CD4-positive, alpha-beta memory T cell (primary cell): ENCODE data around the gene PLAC9. TPM values are rescaled to one million over a fixed set of nuclear protein-coding genes. Genes with fewer than 3 reads are reported as not detected.

Experiments used
- CTCF ChIA-PET: fragments of 350-600 bp; sonication (Branson Sonifier 250); formaldehyde crosslinking; loops from one replicate; lab custom pipeline; 2021; ENCODE audit warnings: inconsistent platforms; ENCODE audit not compliant: partially characterized antibody; lab: Charles Lee
- POLR2A ChIA-PET: fragments of 350-600 bp; sonication (Branson Sonifier 250); formaldehyde crosslinking; loops from one replicate; lab custom pipeline; 2021; ENCODE audit not compliant: partially characterized antibody; lab: Charles Lee
- DNase-seq, 5 donors: peaks; one replicate each; pipeline versions ENCODE4 v3.0.0 to v3.0.0-alpha.2; 2020 to 2022; ENCODE audit warnings: mixed read lengths in 1 of 5
- H3K27ac ChIP-seq: one replicate; pipeline ENCODE4 v1.7.0; 2013; ENCODE audit warnings: low read depth, low read length
- H3K27me3 ChIP-seq: 2 replicates; pipeline ENCODE4 v1.7.0; 2013; ENCODE audit warnings: mild to moderate bottlenecking, low read length, moderate library complexity; ENCODE audit not compliant: insufficient read depth
- H3K36me3 ChIP-seq: 2 replicates; pipeline ENCODE4 v1.7.0; 2013; ENCODE audit warnings: mild to moderate bottlenecking, low read length, moderate library complexity; ENCODE audit not compliant: insufficient read depth
- H3K4me1 ChIP-seq: 2 replicates; pipeline ENCODE4 v1.7.0; 2013; ENCODE audit warnings: mild to moderate bottlenecking, low read length, moderate library complexity; ENCODE audit not compliant: insufficient read depth
- H3K4me3 ChIP-seq, 2 donors: one replicate each; pipeline ENCODE4 v1.7.0; 2013; ENCODE audit warnings: low read length in 2 of 2, mild to moderate bottlenecking in 1 of 2
- H3K9me3 ChIP-seq, 2 donors: one replicate each; pipeline ENCODE4 v1.7.0; 2013; ENCODE audit warnings: low read length in 2 of 2, control low read depth in 1 of 2; ENCODE audit not compliant: control insufficient read depth in 1 of 2
- H3K27ac Mint-ChIP-seq, 7 donors: one replicate each; pipeline ENCODE4 v1.8.0; 2020 to 2021; ENCODE audit warnings: mixed read lengths in 7 of 7, mild to moderate bottlenecking in 6 of 7, inconsistent platforms in 3 of 7, moderate library complexity in 3 of 7
- H3K27me3 Mint-ChIP-seq, 2 donors: one replicate each; pipeline ENCODE4 v1.8.0; 2020 to 2021; ENCODE audit warnings: mixed read lengths in 2 of 2
- H3K36me3 Mint-ChIP-seq, 2 donors: one replicate each; pipeline ENCODE4 v1.8.0; 2020 to 2021; ENCODE audit warnings: mixed read lengths in 2 of 2, inconsistent platforms in 1 of 2, mild to moderate bottlenecking in 1 of 2
- H3K4me1 Mint-ChIP-seq, 4 donors: one replicate each; pipeline ENCODE4 v1.8.0; 2020 to 2021; ENCODE audit warnings: mixed read lengths in 4 of 4, mild to moderate bottlenecking in 1 of 4
- H3K4me3 Mint-ChIP-seq, 8 donors: one replicate each; pipeline ENCODE4 v1.8.0; 2020 to 2021; ENCODE audit warnings: mixed read lengths in 8 of 8, mild to moderate bottlenecking in 7 of 8, moderate library complexity in 6 of 8, inconsistent platforms in 3 of 8
- H3K9me3 Mint-ChIP-seq, 8 donors: one replicate each; pipeline ENCODE4 v1.8.0; 2020 to 2021; ENCODE audit warnings: mixed read lengths in 8 of 8, mild to moderate bottlenecking in 5 of 8, inconsistent platforms in 3 of 8, moderate library complexity in 1 of 8
- intact Hi-C: fragments of 100-400 bp; cut with micrococcal nuclease; formaldehyde crosslinking; loops from one replicate; pipeline ENCODE4 v1.15.1; 2023
- polyA plus RNA-seq, 2 donors: library from polyadenylated mRNA; unstranded; fragments of 300-500 nt; fragmentation: Illumina TruSeq; gene quantifications; one replicate each; pipeline ENCODE4 v1.2.3, GENCODE V29; 2021
- total RNA-seq, 2 experiments: library from RNA; stranded (reverse); gene quantifications; one replicate each; pipeline ENCODE4 v1.2.3, GENCODE V29; 2021

PLAC9 gene
- total and polyA plus RNA-seq, 4 experiments from 2014 or later = 0.81 TPM; not detected in 3

DNA sequence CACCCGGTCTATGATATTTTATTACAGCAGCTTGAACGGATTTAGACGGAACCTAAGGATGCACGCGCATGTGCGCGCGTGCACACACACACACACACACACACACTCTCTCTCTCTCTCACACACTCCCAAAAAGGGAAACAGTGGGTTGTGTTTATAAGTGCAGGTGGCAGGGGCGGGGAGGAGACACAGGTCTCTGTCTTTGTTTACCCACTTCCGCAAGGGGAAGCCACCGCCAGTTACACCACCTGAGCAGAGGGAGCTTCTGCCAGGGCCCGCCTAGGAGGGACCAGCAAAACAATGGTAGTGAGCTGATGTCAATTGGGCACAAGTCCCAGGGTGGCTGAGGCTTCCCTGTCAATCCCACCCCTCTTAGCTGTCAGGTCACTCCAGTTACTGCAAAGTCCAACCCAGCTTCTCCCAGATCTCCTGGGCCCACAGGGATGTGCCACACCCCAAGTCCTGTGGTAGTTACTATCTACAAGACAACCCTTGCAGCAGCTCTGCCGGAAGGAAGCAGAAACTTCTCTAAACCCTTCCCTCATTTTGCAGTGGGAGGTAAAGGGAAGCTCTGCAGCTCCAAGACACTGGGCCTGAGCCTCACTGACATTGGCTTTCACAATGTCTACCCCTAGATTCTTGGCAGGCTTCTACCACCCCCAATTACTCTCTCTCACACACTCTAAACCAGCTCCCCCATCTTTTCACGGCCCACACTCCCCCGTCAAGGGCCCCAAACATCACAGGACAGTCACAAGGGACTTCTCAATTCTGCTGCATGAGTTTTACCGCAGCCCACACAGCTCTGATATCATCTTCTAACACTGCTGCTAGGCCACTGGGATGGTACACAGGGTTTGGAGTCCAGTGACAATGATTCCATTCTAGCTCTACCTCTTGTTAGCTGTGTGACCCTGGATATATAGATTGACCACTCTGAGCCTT is 55.2 kb downstream of the PLAC9 start:
- no peaks in the 10 kb centered on the region for H3K9me3 ChIP-seq
- intact Hi-C loops = loop anchor here (1.0 to 5.0 kb wide), 5 partner anchors 9 to 108 kb away; partner anchors contain the start of gene ANXA11
- POLR2A ChIA-PET = interaction anchor here (0.6 to 3.2 kb wide), 18 partner anchors 9 to 1119 kb away, joined by 3 to 186 read pairs (median 5); partner anchors contain the start of genes ANXA11, TMEM254 and ZMIZ1
- no peaks in the 10 kb centered on the region for H3K27me3 Mint-ChIP-seq
- H3K36me3 Mint-ChIP-seq = peaks cover 10 to 20% of the 10 kb centered on the region in 2 donors
- peak; percentile 88 to 94 (median 93) for DNase-seq
- peaks cover 91% of the 10 kb centered on the region for H3K4me1 ChIP-seq
- peaks cover 0 to 4% (median 0%) of the 10 kb centered on the region in 8 donors for H3K9me3 Mint-ChIP-seq
- no peaks in the 10 kb centered on the region for H3K36me3 ChIP-seq
- no peaks in the 10 kb centered on the region for H3K27me3 ChIP-seq
- peak overlapping the region; percentile 78 to 92 (median 82) for H3K4me3 Mint-ChIP-seq
- peak overlapping the region; percentile 59 for H3K27ac ChIP-seq
- H3K4me3 ChIP-seq = peak overlapping the region; percentile 18 to 24
- CTCF ChIA-PET = interaction anchor here (0.7 to 3.2 kb wide), 16 partner anchors 9 to 841 kb away, joined by 3 to 92 read pairs (median 4); partner anchors contain the start of gene ANXA11
- peaks cover 56 to 90% (median 77%) of the 10 kb centered on the region in 4 donors for H3K4me1 Mint-ChIP-seq
- peak overlapping the region; percentile 88 to 97 (median 94) for H3K27ac Mint-ChIP-seq

DNA sequence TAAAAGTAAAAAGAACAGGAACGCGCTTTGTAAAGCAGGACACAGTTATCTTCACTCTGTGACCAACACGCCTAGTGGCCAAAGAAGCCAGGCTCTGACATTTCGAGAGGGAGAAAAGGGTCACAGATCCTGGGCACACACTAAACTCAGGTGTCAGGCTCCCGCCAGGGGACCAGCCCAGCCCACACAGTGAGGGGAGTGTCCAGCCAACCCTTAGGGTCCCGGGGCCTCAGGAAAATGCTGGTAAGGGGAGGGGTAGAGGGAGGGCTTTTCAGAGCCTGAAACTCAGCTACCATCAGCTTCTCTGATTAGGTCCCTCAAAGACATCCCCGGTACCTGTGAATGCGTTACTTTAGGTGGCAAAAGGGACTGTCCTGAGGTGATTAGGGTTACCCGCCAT is 56.2 kb downstream of the PLAC9 start:
- intact Hi-C loops = loop anchor here (5.0 kb wide), 1 partner anchor 34 kb away; no protein-coding TSS in a partner anchor
- Histone ChIP-seq H3K4me3 (no peak overlapping the region), H3K27me3 (no peaks in the 10 kb centered on the region), H3K4me1 (peaks cover 87% of the 10 kb centered on the region), H3K27ac (peak overlapping the region; percentile 59), H3K9me3 (no peaks in the 10 kb centered on the region), H3K36me3 (no peaks in the 10 kb centered on the region)
- Mint-ChIP-seq H3K27ac (peak overlapping the region; percentile 88 to 97 (median 93)), H3K9me3 (peaks cover 0 to 6% (median 0%) of the 10 kb centered on the region in 8 donors), H3K4me1 (peaks cover 57 to 84% (median 76%) of the 10 kb centered on the region in 4 donors), H3K36me3 (peaks cover 13 to 19% of the 10 kb centered on the region in 2 donors), H3K27me3 (no peaks in the 10 kb centered on the region), H3K4me3 (peak overlapping the region in 7 of 8 donors; percentile 29 to 92 (median 48))
- no peak for DNase-seq
- CTCF ChIA-PET = interaction anchor here (0.7 to 3.2 kb wide), 7 partner anchors 8 to 45 kb away, joined by 4 to 92 read pairs (median 10); partner anchors contain the start of gene ANXA11
- POLR2A ChIA-PET = interaction anchor here (1.6 to 3.2 kb wide), 7 partner anchors 9 to 1120 kb away, joined by 5 to 186 read pairs (median 26); partner anchors contain the start of genes ANXA11, TMEM254 and ZMIZ1

DNA sequence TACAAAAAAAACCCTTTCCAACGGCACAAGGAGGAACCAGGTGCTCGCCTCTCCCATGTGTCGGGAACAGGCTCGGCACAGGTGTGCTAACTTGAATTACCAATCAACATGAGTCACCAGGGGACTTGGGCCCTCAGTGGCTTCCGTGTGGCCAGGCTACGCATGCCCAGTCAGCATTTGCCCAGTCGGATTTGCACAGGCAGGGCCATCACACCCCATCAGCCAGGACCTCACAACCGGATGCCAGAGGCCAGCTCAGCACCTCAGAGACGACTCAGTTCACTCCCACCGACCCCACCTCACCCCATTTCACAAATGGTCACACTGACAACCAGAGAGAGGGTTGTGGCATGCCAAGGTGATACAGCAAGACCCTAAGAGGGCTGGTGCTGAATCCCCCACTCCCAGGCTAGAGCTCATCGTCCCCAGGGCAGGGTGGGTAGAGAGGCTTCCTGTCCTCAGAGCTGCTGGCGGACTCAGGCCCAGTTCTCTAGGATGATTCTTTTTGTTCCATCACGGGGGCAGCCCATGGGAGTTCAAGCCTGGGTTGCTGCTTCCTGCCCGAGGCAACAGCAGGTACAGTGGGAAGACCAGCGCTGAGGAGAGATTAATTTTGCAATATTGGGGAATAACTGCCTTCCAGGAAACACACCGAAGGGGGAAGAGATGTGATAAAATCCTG is 59.2 kb downstream of the PLAC9 start:
- ChIA-PET POLR2A (interaction anchor here (1.2 to 3.3 kb wide), 2 partner anchors 11 to 14 kb away, joined by 5 to 29 read pairs; no protein-coding TSS in a partner anchor), CTCF (interaction anchor here (0.9 to 6.1 kb wide), 2 partner anchors 12 to 31 kb away, joined by 3 to 38 read pairs; no protein-coding TSS in a partner anchor)
- peak overlapping the region in 1 of 2 donors; percentile 6 for H3K4me3 ChIP-seq
- no peaks in the 10 kb centered on the region for H3K9me3 ChIP-seq
- Mint-ChIP-seq H3K9me3 (peaks cover 0 to 6% (median 0%) of the 10 kb centered on the region in 8 donors), H3K36me3 (peaks cover 21 to 35% of the 10 kb centered on the region in 2 donors), H3K4me1 (peaks cover 58 to 84% (median 74%) of the 10 kb centered on the region in 4 donors), H3K27ac (peak overlapping the region; percentile 65 to 95 (median 91)), H3K27me3 (no peaks in the 10 kb centered on the region), H3K4me3 (peak overlapping the region in 7 of 8 donors; percentile 27 to 74 (median 51))
- no peaks in the 10 kb centered on the region for H3K36me3 ChIP-seq
- no peak for DNase-seq
- intact Hi-C loops = no loop called here
- no peaks in the 10 kb centered on the region for H3K27me3 ChIP-seq
- peak overlapping the region; percentile 36 for H3K27ac ChIP-seq
- peaks cover 83% of the 10 kb centered on the region for H3K4me1 ChIP-seq

DNA sequence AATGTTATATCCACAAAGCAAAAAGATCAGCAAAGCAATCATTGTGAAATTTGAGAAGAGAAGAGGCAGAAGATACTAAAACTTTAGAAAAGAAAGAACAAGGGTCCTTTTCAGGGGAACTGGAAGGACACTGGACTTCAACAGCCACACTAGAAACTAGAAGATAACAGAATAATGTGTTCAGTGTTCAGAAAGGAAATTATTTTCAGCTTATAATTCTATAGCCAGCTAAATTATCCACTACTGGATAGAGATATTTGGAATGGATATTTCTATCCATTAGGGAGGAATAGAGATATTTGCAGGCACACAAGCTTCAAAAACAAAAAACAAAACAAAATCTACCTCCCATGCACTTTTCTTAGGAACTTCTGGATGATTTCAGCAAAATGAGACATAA is 60.0 kb downstream of the PLAC9 start:
- Mint-ChIP-seq H3K9me3 (peaks cover 0 to 1% (median 0%) of the 10 kb centered on the region in 8 donors), H3K4me1 (peaks cover 59 to 84% (median 73%) of the 10 kb centered on the region in 4 donors), H3K27me3 (no peaks in the 10 kb centered on the region), H3K36me3 (peaks cover 21 to 32% of the 10 kb centered on the region in 2 donors), H3K4me3 (peak overlapping the region in 3 of 8 donors; percentile 37 to 74 (median 68)), H3K27ac (peak overlapping the region; percentile 65 to 95 (median 91))
- ChIA-PET CTCF (interaction anchor here (0.9 to 6.1 kb wide), 2 partner anchors 11 to 30 kb away, joined by 3 to 38 read pairs; no protein-coding TSS in a partner anchor), POLR2A (interaction anchor here (3.3 kb wide), 1 partner anchor 11 kb away, joined by 29 read pairs; no protein-coding TSS in a partner anchor)
- H3K27me3 ChIP-seq = no peaks in the 10 kb centered on the region
- H3K4me3 ChIP-seq = no peak overlapping the region
- no peaks in the 10 kb centered on the region for H3K9me3 ChIP-seq
- no peak for DNase-seq
- H3K4me1 ChIP-seq = peaks cover 84% of the 10 kb centered on the region
- no peaks in the 10 kb centered on the region for H3K36me3 ChIP-seq
- intact Hi-C loops = no loop called here
- H3K27ac ChIP-seq = no peak overlapping the region

DNA sequence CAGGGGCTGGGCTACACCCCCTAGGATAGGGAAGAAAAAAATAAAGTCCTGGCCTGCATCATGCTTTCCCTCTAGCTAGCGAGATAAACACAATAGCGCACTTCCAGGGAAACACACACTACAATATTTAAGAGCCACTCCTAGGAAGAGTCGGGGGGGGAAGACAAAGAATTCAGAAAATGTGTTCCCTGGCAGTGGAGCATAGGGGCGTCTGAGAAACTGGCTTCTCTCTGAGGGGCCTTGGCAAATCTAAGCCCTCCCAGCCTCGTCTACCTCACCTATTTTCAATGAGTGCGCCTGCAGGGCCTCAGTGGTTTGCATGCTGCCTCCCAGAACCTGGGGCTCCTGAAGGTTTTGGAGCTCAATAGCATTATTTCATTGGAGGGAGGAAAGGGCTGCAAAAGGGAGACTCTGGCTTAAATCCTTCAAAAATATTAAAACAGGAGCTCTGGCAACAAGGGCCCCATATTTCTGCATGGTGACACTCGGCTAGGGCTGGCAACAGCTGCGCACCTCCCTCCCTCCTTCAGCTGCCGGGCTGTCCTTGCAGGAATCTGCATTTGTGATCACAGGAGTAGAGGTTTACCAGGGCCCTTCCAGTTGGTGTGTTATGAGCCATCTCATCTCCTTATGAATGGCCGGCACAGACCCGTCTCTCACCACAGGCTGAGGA is 62.0 kb downstream of the PLAC9 start:
- no peaks in the 10 kb centered on the region for H3K9me3 ChIP-seq
- no peak overlapping the region for H3K27ac ChIP-seq
- H3K27me3 Mint-ChIP-seq = no peaks in the 10 kb centered on the region
- H3K9me3 Mint-ChIP-seq = peaks cover 0 to 1% (median 0%) of the 10 kb centered on the region in 8 donors
- no peak overlapping the region for H3K4me3 ChIP-seq
- peaks cover 86% of the 10 kb centered on the region for H3K4me1 ChIP-seq
- H3K27ac Mint-ChIP-seq = peak overlapping the region in 4 of 7 donors; percentile 18 to 94 (median 72)
- H3K4me3 Mint-ChIP-seq = peak overlapping the region in 2 of 8 donors; percentile 15 to 22
- ChIA-PET CTCF (interaction anchor here (0.8 to 6.1 kb wide), 4 partner anchors 9 to 50 kb away, joined by 3 to 38 read pairs (median 3); no protein-coding TSS in a partner anchor), POLR2A (interaction anchor here (1.0 to 2.6 kb wide), 3 partner anchors 9 to 11 kb away, joined by 3 to 11 read pairs (median 3); no protein-coding TSS in a partner anchor)
- intact Hi-C loops = no loop called here
- H3K36me3 Mint-ChIP-seq = peaks cover 21 to 36% of the 10 kb centered on the region in 2 donors
- H3K36me3 ChIP-seq = no peaks in the 10 kb centered on the region
- H3K4me1 Mint-ChIP-seq = peaks cover 55 to 83% (median 65%) of the 10 kb centered on the region in 4 donors
- no peak for DNase-seq
- H3K27me3 ChIP-seq = no peaks in the 10 kb centered on the region
